Stimulated activated naive CD8-positive, alpha-beta T cell treated with anti-CD3 and anti-CD28 coated beads, Interleukin-15, Interleukin-2, amounts not matched to agents 100 U/mL and 50 U/mL, for 24 hours (primary cell): ENCODE data around the gene KTI12.
"Not testable (repeated sequence)": the region's sequence is repeated elsewhere in the genome, so short reads cannot be mapped to it uniquely, and the experiment has no call there.

Experiments
- ATAC-seq: fragments of 150-1000 bp; cut with Tn5 transposase; one replicate; pipeline ENCODE4 v1.10.0; 2021
- DNase-seq: peaks from one replicate; pipeline ENCODE4 v3.0.0; 2021

KTI12 gene

GRCh38 chr1:52041551-52042185 is 8.1 kb upstream of the KTI12 start:
- ATAC-seq (no peak), DNase-seq (no peak)

- ATAC-seq (no peak), DNase-seq (no peak)
These were observed 4.3 kb upstream of the KTI12 start for GRCh38 chr1:52037909-52038308.

- no peak for ATAC-seq
- no peak for DNase-seq
These were observed 3.8 kb upstream of the KTI12 start for GRCh38 chr1:52037402-52037814.

- ATAC-seq, result no peak
- no peak for DNase-seq
These were observed 407 bp upstream of the KTI12 start for GRCh38 chr1:52034050-52034384.

GRCh38 chr1:52032785-52033131 is 852 bp downstream of the KTI12 start:
- ATAC-seq, result no peak
- peak; percentile 28 for DNase-seq

- ATAC-seq (no peak), DNase-seq (no peak)
These were observed 1.4 kb downstream of the KTI12 start for GRCh38 chr1:52032124-52032784.

GRCh38 chr1:52028839-52029238 is 4.8 kb downstream of the KTI12 start:
- ATAC-seq, DNase-seq: not testable (repeated sequence)

GRCh38 chr1:52028328-52028727 is 5.3 kb downstream of the KTI12 start:
- ATAC-seq, result no peak
- DNase-seq, result no peak

- DNase-seq (no peak), ATAC-seq (no peak)
These were observed 7.3 kb downstream of the KTI12 start for GRCh38 chr1:52026278-52026677.

GRCh38 chr1:52022133-52022532 is 11.5 kb downstream of the KTI12 start:
- ATAC-seq (no peak), DNase-seq (no peak)

GRCh38 chr1:52008071-52008809 is 25.4 kb downstream of the KTI12 start:
- DNase-seq, result no peak
- no peak for ATAC-seq

- DNase-seq (no peak), ATAC-seq (no peak)
These were observed 26.2 kb downstream of the KTI12 start for GRCh38 chr1:52007215-52008002.

GRCh38 chr1:52006081-52006553 is 27.5 kb downstream of the KTI12 start:
- DNase-seq, ATAC-seq: not testable (repeated sequence)

- not testable (repeated sequence) for DNase-seq, ATAC-seq
These were observed 28.1 kb downstream of the KTI12 start for GRCh38 chr1:52005548-52005947.

- ATAC-seq, result no peak
These were observed 29.7 kb downstream of the KTI12 start for GRCh38 chr1:52003877-52004276.

GRCh38 chr1:52002038-52002917 is 31.3 kb downstream of the KTI12 start:
- DNase-seq (peak; percentile 52), ATAC-seq (peak; percentile 91)

More at GRCh38 chr1:52003877-52004276, 29.7 kb downstream of the KTI12 start:
- no peak for DNase-seq

- DNase-seq (no peak), ATAC-seq (no peak)
These were observed 34.9 kb downstream of the KTI12 start for GRCh38 chr1:51998701-51999100.

- DNase-seq (no peak), ATAC-seq (no peak)
These were observed 35.6 kb downstream of the KTI12 start for GRCh38 chr1:51997974-51998382.

- DNase-seq (peak; percentile 85), ATAC-seq (peak; percentile 98)
These were observed 43.1 kb downstream of the KTI12 start, which contains the start of gene RAB3B for GRCh38 chr1:51990478-51990965. Gene RAB3B, minus strand, starts transcription at chr1:51990700. Its CDS starts 13,583 bp downstream, at chr1:51977117.

- no peak for ATAC-seq
- no peak for DNase-seq
These were observed 43.8 kb downstream of the KTI12 start for GRCh38 chr1:51989582-51990477.
